ENCODE data around the gene UGT1A10. TPM values are rescaled to one million over a fixed set of nuclear protein-coding genes. Genes with fewer than 3 reads are reported as not detected.

UGT1A10 gene
- total and polyA plus RNA-seq, 2 of the 13 experiments (the other 11 are each of a cell fraction or from before 2014, with no cell fraction given): not detected

DNA sequence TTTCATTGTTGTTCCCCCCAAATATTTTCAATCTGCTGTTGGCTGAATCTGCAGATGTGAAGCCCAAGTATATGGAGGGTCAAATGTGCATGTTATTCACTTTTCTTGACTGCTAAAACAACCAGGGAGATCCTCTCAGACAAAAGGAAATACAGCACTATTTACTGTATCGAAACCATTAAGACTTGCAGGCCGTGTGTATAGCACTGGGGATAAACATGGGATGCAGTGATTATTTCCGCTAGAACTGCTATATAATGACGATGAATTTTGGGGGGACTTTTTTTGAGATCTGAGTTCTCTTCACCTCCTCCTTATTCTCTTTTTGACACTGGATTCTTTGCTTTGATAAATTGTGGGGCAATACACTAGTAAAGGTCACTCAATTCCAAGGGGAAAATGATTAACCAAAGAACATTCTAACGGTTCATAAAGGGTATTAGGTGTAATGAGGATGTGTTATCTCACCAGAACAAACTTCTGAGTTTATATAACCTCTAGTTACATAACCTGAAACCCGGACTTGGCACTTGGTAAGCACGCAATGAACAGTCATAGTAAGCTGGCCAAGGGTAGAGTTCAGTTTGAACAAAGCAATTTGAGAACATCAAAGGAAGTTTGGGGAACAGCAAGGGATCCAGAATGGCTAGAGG is 120.3 kb downstream of the UGT1A10 start (continued):
- TF ChIP-seq CC2D1A (CRISPR knock-in tag; IDR thresholded peaks at IDR 0.05) (0 out of 2 replicates have a peak, but pooled peaks have one; percentile 91), KDM1A (CRISPR knock-in tag; IDR thresholded peaks at IDR 0.05) (peak; percentile 92), RARA (CRISPR knock-in tag; IDR thresholded peaks at IDR 0.05) (peak; percentile 100), ZNF552 (CRISPR knock-in tag; IDR thresholded peaks at IDR 0.05; ENCODE audit: borderline replicate concordance) (no peak), RFXANK (CRISPR knock-in tag; IDR thresholded peaks at IDR 0.05) (no peak), TEAD3 (CRISPR knock-in tag; optimal IDR thresholded peaks at IDR 0.05; ENCODE audit: borderline replicate concordance) (peak; percentile 96), MXI1 (IDR thresholded peaks at IDR 0.05; ENCODE audit: borderline replicate concordance, low read depth, low read length) (no peak; the same call in 2 of the 3 replicates), ZMYM3 (CRISPR knock-in tag; IDR thresholded peaks at IDR 0.05) (peak; percentile 21; the same call in 1 of the 2 replicates), TMF1 (CRISPR knock-in tag; IDR thresholded peaks at IDR 0.05; ENCODE audit: low read depth) (0 out of 2 replicates have a peak, but pooled peaks have one; percentile 37), ZNF674 (CRISPR knock-in tag; IDR thresholded peaks at IDR 0.05; ENCODE audit: low read depth) (no peak), SOX5 (CRISPR knock-in tag; IDR thresholded peaks at IDR 0.05; ENCODE audit: borderline replicate concordance) (peak; percentile 98), ZNF274 (CRISPR knock-in tag; IDR thresholded peaks at IDR 0.05) (no peak), PTBP1 (IDR thresholded peaks at IDR 0.05; ENCODE audit: low read depth, low read length, poor library complexity, severe bottlenecking) (no peak), ZNF549 (CRISPR knock-in tag; IDR thresholded peaks at IDR 0.05) (no peak), ZNF468 (CRISPR knock-in tag; IDR thresholded peaks at IDR 0.05) (no peak), ZSCAN25 (CRISPR knock-in tag; IDR thresholded peaks at IDR 0.05) (peak; percentile 48; the same call in 1 of the 2 replicates), TEF (CRISPR knock-in tag; IDR thresholded peaks at IDR 0.05) (peak; percentile 99), GPN1 (CRISPR knock-in tag; IDR thresholded peaks at IDR 0.05; ENCODE audit: borderline replicate concordance) (no peak), ZZZ3 (CRISPR knock-in tag; IDR thresholded peaks at IDR 0.05; ENCODE audit: borderline replicate concordance) (no peak), ZNF619 (CRISPR knock-in tag; IDR thresholded peaks at IDR 0.05) (no peak)
- TF ChIP-seq, protein P1, sequence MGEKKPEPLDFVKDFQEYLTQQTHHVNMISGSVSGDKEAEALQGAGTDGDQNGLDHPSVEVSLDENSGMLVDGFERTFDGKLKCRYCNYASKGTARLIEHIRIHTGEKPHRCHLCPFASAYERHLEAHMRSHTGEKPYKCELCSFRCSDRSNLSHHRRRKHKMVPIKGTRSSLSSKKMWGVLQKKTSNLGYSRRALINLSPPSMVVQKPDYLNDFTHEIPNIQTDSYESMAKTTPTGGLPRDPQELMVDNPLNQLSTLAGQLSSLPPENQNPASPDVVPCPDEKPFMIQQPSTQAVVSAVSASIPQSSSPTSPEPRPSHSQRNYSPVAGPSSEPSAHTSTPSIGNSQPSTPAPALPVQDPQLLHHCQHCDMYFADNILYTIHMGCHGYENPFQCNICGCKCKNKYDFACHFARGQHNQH (CRISPR knock-in tag; IDR thresholded peaks at IDR 0.05): peak; percentile 80; the same call in 1 of the 2 replicates
- TF ChIP-seq, protein P2, sequence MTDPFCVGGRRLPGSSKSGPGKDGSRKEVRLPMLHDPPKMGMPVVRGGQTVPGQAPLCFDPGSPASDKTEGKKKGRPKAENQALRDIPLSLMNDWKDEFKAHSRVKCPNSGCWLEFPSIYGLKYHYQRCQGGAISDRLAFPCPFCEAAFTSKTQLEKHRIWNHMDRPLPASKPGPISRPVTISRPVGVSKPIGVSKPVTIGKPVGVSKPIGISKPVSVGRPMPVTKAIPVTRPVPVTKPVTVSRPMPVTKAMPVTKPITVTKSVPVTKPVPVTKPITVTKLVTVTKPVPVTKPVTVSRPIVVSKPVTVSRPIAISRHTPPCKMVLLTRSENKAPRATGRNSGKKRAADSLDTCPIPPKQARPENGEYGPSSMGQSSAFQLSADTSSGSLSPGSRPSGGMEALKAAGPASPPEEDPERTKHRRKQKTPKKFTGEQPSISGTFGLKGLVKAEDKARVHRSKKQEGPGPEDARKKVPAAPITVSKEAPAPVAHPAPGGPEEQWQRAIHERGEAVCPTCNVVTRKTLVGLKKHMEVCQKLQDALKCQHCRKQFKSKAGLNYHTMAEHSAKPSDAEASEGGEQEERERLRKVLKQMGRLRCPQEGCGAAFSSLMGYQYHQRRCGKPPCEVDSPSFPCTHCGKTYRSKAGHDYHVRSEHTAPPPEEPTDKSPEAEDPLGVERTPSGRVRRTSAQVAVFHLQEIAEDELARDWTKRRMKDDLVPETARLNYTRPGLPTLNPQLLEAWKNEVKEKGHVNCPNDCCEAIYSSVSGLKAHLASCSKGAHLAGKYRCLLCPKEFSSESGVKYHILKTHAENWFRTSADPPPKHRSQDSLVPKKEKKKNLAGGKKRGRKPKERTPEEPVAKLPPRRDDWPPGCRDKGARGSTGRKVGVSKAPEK (CRISPR knock-in tag; IDR thresholded peaks at IDR 0.05; ENCODE audit: borderline replicate concordance): peak; percentile 87; the same call in 1 of the 2 replicates
